NCI-H774 (cell line): ENCODE results near the gene PIK3R4.
A peak's percentile ranks its signal among the peaks of the same experiment; 100 is the strongest.

ENCODE experiments used
- DNase-seq: peaks from one replicate; lab custom pipeline; 2025; lab: John Stamatoyannopoulos, UW

The PIK3R4 gene

GRCh38 chr3:130746246-130747039 lies at the start of gene PIK3R4:
TSS of gene PIK3R4 (minus strand) at chr3:130746829. CDS start at chr3:130745218, 1,611 bp downstream.
- peak; percentile 96 for DNase-seq

GRCh38 chr3:130795396-130795795 lies 48.8 kb upstream of the PIK3R4 start:
- no peak for DNase-seq

- DNase-seq: no peak
Measured at GRCh38 chr3:130792246-130792645, 45.6 kb upstream of the PIK3R4 start.

- no peak for DNase-seq
Measured at GRCh38 chr3:130789782-130790322, 43.2 kb upstream of the PIK3R4 start.

- peak; percentile 44 for DNase-seq
Measured at GRCh38 chr3:130787422-130788068, 40.9 kb upstream of the PIK3R4 start.

- DNase-seq: no peak
Measured at GRCh38 chr3:130786306-130786705, 39.7 kb upstream of the PIK3R4 start.

- DNase-seq: no peak
Measured at GRCh38 chr3:130783629-130784028, 37.0 kb upstream of the PIK3R4 start.

GRCh38 chr3:130779486-130779885 lies 32.9 kb upstream of the PIK3R4 start:
- DNase-seq: no peak

- peak; percentile 75 for DNase-seq
Measured at GRCh38 chr3:130779031-130779430, 32.4 kb upstream of the PIK3R4 start.

GRCh38 chr3:130773366-130773765 lies 26.7 kb upstream of the PIK3R4 start:
- DNase-seq: no peak

GRCh38 chr3:130772129-130772528 lies 25.5 kb upstream of the PIK3R4 start:
- no peak for DNase-seq

GRCh38 chr3:130770644-130771043 lies 24.0 kb upstream of the PIK3R4 start:
- no peak for DNase-seq

GRCh38 chr3:130761730-130762311 lies 15.2 kb upstream of the PIK3R4 start:
- no peak for DNase-seq

GRCh38 chr3:130760922-130761321 lies 14.3 kb upstream of the PIK3R4 start:
- DNase-seq: no peak

GRCh38 chr3:130759692-130760338 lies 13.2 kb upstream of the PIK3R4 start:
- DNase-seq: peak; percentile 33

- DNase-seq: no peak
Measured at GRCh38 chr3:130758624-130759369, 12.2 kb upstream of the PIK3R4 start.

GRCh38 chr3:130757611-130758150 lies 11.1 kb upstream of the PIK3R4 start:
- DNase-seq: no peak

GRCh38 chr3:130755666-130756065 lies 9.0 kb upstream of the PIK3R4 start:
- DNase-seq: no peak

- no peak for DNase-seq
Measured at GRCh38 chr3:130748981-130749380, 2.4 kb upstream of the PIK3R4 start.

- DNase-seq: no peak
Measured at GRCh38 chr3:130748467-130748861, 1.8 kb upstream of the PIK3R4 start.

GRCh38 chr3:130743354-130743753 lies 3.3 kb downstream of the PIK3R4 start:
- DNase-seq: no peak
